Stimulated activated CD4-positive, alpha-beta T cell treated with anti-CD3 and anti-CD28 coated beads, Interleukin-12 subunit alpha, Interleukin-12 subunit beta, amount 100 ng/mL, for 24 hours (primary cell): ENCODE data around the gene FOLR1.

ENCODE experiments used
- DNase-seq, 2 experiments: peaks; one replicate each; pipeline ENCODE4 v3.0.0-alpha.2; 2020; ENCODE audit warnings: low read depth in 2 of 2

FOLR1 gene

DNA sequence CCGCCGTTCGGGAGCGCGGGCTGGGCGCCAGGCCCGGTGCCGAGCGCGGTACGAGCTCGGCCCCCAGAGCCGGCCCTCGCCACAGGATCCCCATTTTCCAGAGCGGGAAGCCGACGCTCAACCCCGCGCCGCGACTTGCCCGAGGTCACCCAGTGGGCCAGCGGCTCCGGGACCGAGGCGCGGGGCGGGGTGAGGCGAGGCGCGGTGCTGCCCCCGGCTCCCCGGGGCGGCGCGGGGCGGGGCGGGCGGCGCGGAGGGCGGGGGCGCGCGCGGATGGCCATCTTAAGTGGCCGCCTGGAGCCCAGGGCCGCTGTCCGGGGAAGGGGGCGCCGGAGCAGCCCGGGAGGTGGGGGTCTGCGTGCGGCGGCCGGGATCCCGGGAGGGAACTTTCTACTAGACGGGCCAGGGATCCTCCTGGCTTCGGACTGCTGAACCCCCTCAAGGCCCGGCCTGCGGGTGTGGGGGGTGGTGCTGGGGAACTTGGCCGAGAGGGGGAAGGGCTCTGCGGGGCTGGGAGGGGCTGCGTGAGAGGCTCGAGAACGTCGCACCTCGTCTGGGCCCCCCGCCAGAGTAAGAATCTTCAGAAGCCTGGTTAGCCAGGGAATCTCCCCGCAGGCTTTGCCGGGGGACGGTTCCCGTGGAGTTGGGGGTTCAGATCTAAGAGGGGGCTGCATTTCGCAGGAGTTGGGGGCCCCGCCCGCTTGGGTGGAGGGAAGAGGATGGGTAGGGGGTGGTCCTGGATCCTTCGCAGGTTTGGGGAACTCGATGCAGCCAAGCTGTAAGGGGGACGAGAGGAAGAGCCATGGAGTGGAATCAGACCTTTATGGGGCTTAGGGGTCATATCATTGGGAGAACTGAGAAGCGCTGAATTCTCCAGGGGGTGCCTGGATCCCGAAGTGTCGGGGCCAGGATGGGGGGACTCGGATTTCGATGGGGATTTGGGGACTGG lies 31.9 kb downstream of the FOLR1 start:
- peak in 1 of 2 experiments; percentile 50 for DNase-seq

DNA sequence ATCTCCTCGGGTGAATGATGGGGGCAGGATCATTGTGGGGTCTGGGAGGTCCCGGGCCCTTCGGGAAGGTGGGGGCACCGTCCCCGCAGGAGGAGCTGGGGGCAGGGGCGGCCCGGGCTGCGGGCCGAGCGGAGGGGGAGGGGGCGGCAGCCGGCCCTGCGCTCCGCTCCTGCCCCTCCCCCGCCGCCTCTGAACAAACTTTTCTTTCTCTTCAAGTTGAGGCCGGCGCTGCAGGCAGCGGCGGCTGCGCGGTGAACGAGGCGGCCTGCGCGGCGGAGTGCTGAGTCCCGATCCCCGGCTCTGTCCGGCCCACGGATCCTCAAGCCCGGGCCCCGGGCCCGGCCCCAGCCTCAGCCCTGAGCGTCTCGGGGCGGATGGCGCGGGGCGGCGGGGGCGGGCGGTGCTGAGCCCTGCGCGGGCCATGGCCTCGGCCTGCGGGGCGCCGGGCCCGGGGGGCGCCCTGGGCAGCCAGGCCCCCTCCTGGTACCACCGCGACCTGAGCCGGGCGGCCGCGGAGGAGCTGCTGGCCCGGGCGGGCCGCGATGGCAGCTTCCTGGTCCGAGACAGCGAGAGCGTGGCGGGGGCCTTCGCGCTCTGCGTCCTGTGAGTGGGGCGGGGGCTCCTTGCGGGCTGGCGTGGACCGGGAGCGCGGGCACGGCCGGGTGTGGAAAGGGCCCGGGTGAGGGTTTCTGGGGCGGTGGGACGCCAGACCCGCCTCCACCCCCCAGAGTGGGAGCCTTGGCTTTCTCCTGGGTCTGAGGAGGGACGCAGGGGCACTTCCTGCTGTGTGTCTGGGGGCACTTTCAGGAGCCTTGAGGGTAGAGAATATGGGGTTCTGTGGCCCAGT lies 32.8 kb downstream of the FOLR1 start, which contains the start of gene INPPL1:
INPPL1 (plus strand) TSS at position 204 of the 847 bp plus-strand sequence; CDS start at position 422, 218 bp downstream.
- no peak for DNase-seq

DNA sequence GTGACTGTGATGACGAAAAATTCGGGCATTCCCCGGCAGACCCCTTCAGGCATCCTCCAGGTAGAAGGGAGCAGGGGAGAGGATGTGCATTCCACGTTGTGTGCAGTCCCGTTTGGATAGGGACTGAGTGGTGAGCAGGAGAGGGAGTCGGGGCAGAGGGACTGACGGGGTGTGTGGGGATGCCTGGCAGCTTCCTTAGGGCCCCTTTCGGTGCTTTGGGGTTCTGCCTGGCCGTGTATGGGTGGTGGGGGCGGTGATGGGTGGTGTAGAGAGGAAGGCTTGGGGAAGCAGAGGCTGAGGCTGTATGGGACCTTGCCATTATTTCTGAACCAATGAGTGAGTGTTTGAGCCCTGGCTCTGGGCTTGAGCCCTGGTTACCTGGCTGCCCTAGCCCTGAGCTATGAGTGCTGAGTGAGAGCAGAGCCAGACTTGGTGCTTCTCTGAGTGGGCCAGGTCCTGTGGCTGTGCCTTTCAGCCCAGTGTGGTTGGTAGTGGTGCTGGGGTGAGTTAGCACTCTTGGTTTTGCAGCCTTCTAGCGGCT lies 33.5 kb downstream of the FOLR1 start:
- DNase-seq, result no peak

DNA sequence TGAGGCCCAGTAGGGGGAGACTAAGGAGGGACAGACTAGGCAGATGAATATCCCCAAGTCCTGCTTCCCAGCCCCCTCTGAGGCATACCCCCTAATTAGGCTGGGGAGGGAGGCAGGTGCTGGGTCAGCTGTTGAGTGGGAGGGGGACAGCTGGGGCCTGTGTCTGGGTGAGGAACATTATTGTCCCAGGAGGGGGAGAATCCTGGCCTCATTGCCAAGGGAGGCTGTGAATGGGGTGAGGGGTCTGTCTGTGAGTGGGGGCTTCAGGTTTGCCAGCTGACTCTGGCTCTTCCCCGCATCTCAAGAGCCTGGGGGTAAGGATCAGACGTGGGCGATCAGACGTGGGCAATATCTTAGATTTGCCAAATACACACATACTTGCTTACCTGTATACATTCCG lies 34.8 kb downstream of the FOLR1 start:
- no peak for DNase-seq

DNA sequence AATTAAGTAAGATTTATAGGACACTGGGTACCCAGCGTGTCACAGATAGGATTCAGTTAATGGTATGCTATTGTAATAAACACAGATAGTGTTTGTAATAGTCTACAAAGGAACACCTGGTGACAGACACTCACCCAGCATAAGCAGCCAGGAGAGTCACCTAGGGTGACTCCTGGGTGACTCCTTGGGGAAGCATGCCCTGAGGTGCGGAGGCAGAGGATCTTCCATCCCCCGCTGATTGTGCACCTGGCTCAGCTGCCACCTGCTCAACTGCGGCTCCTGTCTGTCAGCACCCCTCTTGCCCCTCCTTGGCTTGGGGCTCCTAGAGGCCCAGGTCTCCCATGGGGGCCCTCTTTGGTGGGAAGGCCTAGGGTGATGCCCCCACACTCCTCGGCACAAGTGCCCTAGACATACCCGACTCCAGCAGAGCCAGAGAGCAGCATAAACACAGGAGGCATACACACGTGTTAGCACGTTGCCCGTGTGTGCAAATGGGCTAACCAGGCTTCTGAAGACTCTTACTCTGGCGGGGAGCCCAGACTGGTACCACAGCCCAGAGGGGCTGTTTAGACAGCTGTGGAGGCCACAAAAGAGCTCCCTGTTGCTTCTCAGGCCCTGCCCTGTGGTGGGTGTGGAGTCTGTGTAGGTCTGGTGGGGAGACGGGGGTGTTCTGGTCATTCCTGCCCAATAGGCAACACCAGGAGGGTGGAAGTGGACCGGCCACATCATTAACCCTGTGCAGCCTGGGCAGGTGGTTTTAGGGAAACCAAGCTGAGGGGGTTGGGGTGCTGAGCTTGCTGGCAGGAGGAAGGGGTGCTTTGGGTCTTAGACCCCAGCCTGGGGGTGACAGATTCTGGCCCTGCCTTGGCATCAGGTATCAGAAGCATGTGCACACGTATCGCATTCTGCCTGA lies 35.6 kb downstream of the FOLR1 start:
- no peak for DNase-seq

DNA sequence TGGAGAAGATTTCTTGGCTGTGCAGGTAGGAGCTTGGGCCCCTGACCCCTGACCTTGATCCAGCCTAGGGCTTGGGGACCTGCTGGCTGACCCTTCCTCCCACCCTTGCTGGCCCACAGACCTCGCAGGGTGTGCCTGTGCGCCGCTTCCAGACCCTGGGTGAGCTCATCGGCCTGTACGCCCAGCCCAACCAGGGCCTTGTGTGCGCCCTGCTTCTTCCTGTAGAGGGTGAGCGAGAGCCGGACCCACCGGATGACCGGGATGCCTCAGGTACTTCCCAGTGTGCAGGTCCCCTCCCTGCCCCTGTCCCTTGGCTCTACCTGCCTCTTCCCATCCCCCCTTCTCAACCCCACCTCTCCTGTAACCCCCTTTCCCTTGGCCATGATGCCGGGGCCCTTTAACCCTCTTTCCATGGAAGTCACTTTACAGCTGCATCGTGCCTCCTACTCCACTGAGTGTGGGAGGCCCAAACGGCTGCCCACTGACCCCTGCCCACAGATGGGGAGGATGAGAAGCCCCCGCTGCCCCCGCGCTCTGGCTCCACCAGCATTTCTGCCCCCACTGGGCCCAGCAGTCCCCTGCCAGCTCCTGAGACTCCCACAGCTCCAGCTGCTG lies 36.4 kb downstream of the FOLR1 start:
- DNase-seq, result no peak

DNA sequence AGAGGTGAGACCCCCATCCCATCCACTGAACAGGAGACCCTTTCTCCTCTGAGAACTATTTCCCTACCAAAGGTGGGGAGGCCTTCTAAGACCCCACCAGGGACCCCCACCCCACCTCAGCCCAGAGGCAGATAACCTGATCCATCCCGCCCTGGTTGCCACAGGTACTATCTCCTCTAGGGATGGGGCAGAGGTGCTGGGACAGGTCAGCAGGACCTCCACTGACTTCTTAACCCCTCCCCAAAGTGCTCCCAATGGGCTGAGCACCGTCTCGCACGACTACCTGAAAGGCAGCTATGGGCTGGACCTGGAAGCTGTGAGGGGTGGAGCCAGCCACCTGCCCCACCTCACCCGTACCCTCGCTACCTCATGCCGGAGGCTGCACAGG lies 36.9 kb downstream of the FOLR1 start:
- DNase-seq, result no peak

DNA sequence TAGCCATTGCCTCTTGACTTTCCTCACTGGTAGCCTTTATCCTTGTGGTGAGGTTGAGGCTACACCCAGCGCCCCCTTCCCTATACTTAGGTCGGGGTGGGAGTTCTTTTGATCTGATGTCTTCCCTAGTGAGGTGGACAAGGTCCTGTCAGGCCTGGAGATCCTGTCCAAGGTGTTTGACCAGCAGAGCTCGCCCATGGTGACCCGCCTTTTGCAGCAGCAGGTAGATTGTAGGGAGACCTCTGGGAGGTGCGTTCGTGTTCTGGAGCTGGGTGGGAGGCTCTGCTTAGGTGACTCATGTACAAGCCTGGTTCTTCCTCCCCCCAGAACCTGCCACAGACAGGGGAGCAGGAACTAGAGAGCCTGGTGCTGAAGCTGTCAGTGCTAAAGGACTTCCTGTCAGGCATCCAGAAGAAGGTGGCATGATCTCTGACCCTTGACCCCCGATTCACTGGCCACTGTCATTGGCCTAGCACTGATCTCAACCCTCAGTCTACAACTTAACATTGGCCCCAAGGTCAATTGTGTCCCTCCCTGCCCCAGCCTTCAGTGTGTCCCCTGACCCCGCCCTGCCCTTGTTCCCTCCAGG lies 37.5 kb downstream of the FOLR1 start:
- no peak for DNase-seq

DNA sequence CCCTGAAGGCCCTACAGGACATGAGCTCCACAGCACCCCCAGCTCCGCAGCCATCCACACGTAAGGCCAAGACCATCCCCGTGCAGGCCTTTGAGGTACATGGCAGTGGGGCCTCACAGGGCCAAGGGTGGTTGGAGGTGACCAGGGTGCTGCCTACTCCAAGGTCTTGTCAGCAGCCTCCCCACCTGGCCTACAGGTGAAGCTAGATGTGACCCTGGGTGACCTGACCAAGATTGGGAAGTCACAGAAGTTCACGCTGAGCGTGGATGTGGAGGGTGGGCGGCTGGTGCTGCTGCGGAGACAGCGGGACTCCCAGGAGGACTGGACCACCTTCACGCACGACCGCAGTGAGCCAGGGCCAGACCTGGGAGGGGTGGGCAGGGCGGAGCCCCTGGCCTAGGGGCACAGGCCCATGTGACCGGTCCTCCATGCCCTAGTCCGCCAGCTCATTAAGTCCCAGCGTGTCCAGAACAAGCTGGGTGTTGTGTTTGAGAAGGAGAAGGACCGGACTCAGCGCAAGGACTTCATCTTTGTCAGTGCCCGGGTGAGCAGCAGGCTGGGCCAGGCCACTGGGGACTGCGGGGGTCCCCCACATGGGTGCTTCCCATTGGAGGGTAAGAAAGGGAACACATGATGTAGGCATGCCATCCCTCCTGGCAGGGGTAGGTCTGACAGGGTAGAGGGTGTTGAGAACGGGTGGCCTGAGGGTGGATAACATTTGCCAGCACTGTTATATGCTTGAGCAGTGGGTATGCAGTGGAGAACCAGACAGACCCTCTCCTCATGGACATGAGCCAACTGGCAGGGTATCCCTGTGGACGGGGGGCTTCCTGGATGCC lies 38.2 kb downstream of the FOLR1 start:
- DNase-seq, result no peak

DNA sequence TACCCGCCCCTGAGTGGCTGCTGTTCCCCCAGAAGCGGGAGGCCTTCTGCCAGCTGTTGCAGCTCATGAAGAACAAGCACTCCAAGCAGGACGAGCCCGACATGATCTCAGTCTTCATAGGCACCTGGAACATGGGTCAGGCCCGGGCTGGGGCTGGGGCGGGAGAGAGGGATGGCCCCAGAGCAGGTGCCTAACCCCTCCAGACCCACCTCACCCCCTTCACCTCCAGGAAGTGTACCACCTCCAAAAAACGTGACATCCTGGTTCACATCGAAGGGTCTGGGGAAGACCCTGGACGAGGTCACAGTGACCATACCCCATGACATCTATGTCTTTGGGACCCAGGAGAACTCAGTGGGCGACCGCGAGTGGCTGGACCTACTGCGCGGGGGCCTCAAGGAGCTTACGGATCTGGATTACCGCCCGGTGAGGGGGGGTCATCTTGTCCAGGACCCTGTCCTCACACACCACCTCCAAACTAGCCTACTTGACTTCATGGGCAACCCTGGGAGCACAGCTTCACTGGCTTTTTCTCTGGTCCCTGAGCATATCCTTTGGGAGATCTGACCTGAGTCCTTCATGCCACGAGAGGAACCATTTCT lies 38.9 kb downstream of the FOLR1 start:
- DNase-seq, result no peak

DNA sequence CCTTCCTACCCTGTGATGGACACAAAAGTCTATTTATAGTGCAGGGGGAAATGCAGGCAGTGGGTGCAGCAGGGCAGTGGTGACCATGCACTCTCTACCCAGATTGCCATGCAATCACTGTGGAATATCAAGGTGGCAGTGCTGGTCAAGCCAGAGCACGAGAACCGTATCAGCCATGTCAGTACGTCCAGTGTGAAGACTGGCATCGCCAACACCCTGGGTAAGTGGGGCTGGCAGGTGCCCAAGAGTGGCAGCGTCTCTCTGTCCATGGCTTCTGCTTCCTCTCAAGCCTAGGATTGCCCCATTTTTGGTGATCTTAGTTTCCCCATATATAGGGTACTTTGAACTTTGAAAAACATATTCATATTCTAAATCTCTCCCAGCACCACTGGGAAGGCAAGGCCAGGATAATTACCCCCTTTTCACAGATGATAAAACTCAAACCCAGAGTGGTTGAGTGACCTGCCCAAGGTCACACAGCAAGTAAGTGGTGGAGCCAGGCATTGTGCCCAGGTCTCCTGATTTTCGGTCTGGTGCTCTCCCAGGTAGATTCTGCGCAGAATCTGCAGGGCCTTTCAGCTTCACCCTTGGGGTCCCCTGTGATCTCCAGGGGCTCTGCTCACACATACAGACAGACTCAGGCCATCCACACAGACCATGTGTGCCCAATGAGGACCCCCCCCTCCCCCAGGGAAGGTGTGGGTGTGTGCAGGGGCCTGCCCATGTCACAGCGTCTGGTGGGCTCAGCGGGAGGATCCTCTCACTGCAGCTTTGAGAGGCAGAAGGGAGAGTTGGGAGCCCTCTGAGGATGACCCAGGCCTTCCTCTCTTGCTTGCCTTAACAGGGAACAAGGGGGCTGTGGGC lies 39.7 kb downstream of the FOLR1 start:
- no peak for DNase-seq

DNA sequence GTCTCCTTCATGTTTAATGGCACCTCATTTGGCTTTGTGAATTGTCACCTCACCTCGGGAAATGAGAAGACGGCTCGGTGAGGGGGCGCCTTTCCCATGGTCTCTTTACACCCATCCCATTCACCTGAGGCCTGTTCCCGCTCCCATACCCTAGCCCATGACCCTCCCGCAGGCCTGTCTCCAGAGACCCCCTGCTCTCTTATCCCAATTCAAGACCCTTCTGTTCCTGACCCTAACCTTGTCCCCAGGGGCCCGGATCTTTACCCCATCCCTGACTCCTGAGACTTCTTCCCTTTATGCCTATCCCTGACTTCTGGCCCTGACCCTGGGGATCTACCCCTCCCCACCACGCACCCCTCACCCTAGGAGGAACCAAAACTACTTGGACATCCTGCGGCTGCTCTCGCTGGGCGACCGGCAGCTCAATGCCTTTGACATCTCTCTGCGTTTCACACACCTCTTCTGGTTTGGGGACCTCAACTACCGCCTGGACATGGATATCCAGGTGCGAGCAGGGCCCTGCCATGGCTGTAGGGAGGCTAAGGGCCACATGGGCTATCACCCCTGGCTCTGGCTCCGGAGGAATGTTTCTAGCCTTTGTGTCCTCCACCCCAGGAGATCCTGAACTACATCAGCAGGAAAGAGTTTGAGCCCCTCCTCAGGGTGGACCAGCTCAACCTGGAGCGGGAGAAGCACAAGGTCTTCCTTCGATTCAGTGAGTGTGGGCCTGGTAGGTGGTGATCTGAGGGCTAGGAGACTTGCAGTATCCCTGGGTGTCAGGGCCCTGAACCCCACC lies 40.5 kb downstream of the FOLR1 start:
- DNase-seq, result no peak

DNA sequence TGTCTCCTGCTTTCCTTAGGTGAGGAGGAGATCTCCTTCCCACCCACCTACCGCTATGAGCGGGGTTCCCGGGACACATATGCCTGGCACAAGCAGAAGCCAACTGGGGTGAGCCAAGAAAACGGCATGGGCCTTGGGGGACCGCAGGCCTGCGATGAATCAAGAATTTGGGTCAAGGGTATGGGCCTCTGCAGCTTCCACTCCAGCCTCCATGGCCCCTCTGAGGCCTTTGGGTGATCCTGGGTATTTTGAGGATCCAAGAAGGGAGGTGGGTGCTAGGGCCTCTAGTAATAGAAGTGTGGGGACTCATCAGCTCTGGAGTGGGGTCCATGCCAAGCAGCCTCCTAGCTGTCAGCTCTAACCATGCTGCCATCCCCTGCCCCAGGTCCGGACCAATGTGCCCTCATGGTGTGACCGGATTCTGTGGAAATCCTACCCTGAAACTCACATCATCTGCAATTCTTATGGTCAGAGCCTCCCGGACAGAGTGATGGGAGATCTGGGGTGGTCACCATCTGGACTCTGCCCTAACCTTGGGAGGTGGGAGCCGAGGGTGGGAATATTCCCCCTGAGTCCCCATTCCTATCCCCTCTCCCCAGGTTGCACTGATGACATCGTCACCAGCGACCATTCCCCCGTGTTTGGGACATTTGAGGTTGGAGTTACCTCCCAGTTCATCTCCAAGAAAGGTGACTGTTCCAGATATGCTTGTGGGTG lies 41.3 kb downstream of the FOLR1 start:
- no peak for DNase-seq

DNA sequence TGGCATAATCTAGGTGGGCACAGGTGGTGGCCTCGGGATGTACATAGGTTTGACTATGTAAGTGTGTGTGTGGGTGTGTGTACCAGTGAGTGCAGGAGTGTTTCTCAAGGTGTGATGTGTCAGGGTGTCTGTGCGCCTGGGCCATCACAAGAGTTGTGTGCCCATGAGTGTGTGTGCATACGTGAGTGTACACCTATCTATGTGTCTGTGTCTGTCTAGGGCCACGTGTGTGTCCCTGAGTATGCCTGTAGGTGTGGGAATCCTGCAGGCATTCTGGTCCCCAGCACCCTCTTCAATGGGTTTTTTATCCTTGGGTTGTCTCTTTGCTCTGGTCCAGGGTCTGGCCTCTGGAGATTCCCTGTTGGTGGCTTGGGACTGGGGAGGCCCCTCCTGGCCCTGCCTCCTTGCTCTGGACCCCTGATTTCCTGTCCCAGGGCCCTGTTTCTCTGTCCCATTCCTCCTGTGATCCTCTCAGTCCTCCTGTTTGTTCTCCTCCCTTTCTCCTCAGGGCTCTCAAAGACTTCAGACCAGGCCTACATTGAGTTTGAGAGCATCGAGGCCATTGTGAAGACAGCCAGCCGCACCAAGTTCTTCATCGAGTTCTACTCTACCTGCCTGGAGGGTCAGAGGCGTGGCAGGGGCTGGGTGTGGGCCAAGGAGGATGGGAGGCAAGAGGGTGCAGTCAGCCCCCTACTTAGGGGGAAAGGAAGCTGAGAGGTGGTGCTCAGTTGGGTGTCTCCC lies 42.0 kb downstream of the FOLR1 start:
- no peak for DNase-seq

DNA sequence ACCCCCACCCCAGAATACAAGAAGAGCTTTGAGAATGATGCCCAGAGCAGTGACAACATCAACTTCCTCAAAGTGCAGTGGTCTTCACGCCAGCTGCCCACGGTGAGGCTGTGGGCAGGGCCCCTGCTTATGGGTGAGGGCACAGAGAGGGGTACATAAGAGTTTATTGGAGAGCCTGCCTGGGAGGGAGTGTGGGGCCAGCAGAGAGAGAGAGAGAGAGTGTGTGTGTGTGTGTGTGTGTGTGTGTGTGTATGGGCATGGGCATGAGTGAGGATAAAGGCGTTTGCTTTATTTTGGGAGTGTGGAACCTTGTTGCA lies 42.5 kb downstream of the FOLR1 start:
- DNase-seq, result no peak

DNA sequence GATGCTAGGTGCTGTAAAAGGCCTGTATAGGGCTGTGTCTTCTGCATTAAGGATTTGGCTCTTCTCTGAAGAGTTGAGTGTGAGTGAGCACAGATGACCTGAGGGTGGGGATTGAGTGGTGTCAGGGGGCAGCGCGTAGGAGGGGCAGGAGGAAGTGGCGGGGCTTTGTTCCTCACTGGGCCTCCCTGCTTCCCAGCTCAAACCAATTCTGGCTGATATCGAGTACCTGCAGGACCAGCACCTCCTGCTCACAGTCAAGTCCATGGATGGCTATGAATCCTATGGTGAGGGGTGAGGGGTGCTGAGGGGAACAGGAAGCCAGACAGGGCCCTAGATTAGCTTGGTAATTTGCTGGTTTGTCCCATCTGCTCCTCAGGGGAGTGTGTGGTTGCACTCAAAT lies 43.0 kb downstream of the FOLR1 start:
- DNase-seq, result no peak
